Stimulated activated naive CD8-positive, alpha-beta T cell treated with anti-CD3 and anti-CD28 coated beads, Interleukin-15, Interleukin-2, amounts not matched to agents 100 ng/mL and 50 ng/mL, for 24 hours (primary cell): ENCODE measurements around the gene VAMP7.
"Not testable (repeated sequence)": the region's sequence is repeated elsewhere in the genome, so short reads cannot be mapped to it uniquely, and the experiment has no call there.

Source experiments
- H3K27ac Mint-ChIP-seq: one replicate; pipeline ENCODE4 v1.8.0; 2021; ENCODE audit warnings: mild to moderate bottlenecking, mixed read lengths
- H3K27me3 Mint-ChIP-seq: one replicate; pipeline ENCODE4 v1.8.0; 2021; ENCODE audit warnings: mixed read lengths
- H3K36me3 Mint-ChIP-seq: one replicate; pipeline ENCODE4 v1.8.0; 2021; ENCODE audit warnings: low read depth, mixed read lengths
- H3K4me1 Mint-ChIP-seq: one replicate; pipeline ENCODE4 v1.8.0; 2021; ENCODE audit warnings: low read depth, mixed read lengths
- H3K4me3 Mint-ChIP-seq: one replicate; pipeline ENCODE4 v1.8.0; 2021; ENCODE audit warnings: mild to moderate bottlenecking, mixed read lengths
- H3K9me3 Mint-ChIP-seq: one replicate; pipeline ENCODE4 v1.8.0; 2021; ENCODE audit warnings: mixed read lengths

VAMP7 gene

DNA sequence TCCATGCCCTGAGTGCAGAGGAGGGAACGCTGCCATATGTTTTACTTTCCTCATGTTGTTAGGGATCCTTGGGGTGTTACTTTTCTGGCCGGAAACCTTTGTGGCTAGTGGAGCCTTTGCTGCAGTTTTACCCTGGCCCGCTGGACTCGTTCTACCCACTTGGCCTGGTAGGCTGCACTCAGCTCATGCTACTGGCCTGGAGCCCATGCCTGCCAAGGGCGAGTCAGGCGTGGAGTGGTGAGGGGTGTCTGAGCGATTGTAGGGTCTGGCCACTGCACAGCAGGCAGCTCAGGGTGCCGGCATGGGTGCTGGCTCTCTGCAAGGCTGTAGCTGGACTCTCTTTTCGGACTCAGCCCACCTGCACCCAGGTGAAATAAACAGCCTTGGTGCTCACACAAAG, 75.0 kb downstream of the VAMP7 start:
- Mint-ChIP-seq H3K9me3 (no peaks in the 10 kb centered on the region), H3K4me3 (no peak overlapping the region), H3K27me3 (no peaks in the 10 kb centered on the region), H3K27ac (no peak overlapping the region), H3K36me3 (peaks cover 3% of the 10 kb centered on the region), H3K4me1 (no peaks in the 10 kb centered on the region)

DNA sequence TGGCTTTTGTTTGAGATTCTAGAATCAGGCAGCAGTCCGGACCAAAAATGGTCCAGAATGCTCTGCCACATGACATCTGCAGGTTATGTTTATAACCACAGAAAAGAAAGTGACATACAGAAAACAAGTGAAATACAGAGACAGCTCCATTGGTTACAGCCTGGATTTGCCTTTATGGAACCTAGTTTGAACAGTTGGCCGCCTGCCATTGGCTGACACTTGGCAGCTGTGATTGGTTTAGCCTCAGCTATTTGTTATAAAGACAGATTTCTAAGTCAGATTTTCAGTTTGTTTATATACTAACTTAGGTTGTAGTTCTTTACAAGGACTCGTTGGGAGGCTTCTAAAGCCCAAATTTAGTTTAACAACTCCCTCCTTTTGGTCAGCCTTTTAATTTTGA, 75.5 kb downstream of the VAMP7 start:
- Mint-ChIP-seq H3K9me3 (no peaks in the 10 kb centered on the region), H3K4me3 (no peak overlapping the region), H3K36me3 (peaks cover 3% of the 10 kb centered on the region), H3K4me1 (no peaks in the 10 kb centered on the region), H3K27ac (no peak overlapping the region), H3K27me3 (peaks cover 3% of the 10 kb centered on the region)

DNA sequence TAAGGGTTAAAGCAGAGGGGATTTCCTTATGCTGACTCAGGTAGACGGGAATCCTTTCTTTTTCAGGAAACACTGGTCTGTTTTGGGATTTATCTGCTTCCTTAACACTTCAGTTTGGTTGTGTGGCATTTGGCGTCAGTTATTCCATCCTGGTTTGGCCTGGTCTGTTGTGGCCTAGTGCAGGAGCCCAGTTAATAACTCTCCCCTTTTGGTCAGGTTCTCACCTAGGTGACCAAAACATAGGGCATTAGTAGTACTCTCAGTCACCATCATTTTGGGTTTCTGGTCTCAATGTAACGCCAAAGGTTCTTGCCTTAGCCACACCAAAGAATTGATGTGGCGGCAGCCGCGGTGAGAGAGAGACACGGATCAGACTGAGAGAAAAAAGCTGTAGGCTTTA, 76.7 kb downstream of the VAMP7 start:
- H3K9me3 Mint-ChIP-seq = no peaks in the 10 kb centered on the region
- peaks cover 3% of the 10 kb centered on the region for H3K36me3 Mint-ChIP-seq
- H3K27ac Mint-ChIP-seq = no peak overlapping the region
- H3K4me3 Mint-ChIP-seq = no peak overlapping the region
- no peaks in the 10 kb centered on the region for H3K4me1 Mint-ChIP-seq
- H3K27me3 Mint-ChIP-seq = peaks cover 6% of the 10 kb centered on the region

DNA sequence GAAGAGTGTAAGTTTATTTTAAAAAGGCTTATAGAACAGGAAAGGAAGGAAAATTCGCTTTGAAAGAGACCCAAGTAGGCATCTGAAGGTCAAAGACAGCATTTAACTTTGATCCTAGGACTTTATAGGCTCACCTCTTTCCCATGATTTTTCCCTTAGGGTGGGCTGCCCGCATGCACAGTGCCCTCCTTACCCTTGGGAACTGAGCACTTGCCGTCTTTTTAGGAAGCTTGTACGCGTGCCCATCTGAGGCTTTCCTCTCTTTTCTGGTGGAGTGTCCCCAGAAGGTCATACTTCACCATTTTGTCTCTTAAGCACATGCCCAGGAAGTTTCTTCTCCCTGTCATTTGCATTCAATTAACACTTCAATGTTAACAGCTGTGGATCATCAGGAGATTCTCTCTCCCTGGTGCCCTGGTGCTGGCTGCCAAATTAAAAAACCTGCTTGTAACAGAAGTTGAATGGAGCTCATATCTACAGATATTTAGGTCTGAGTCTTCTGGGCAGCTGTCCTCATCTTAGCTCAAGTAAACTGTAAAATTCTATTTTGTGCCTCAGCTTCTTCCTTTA, 78.0 kb downstream of the VAMP7 start:
- Mint-ChIP-seq H3K9me3 (peaks cover 6% of the 10 kb centered on the region), H3K27ac (no peak overlapping the region), H3K4me1 (no peaks in the 10 kb centered on the region), H3K27me3 (peaks cover 13% of the 10 kb centered on the region), H3K36me3 (peaks cover 3% of the 10 kb centered on the region), H3K4me3 (no peak overlapping the region)

DNA sequence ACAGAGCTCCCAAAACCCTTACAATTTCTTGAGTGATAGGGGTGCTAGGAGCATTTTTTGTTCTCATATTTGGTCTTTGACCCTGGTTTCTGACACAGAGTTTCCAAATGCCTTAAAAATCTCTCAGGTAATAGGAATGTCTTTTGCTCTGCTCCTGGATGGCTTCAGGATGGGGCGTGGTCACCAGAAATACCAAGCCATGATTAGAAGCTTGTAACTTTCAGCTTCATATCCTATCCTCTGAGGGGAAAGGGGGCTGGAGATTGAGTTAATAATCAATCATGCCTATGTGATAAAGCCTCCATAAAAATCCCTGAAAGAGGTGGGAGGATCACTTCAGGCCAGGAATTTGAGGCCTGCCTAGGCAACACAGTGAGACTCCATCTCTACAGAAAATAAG, 81.8 kb downstream of the VAMP7 start:
- Mint-ChIP-seq H3K27ac (no peak overlapping the region), H3K36me3 (no peaks in the 10 kb centered on the region), H3K9me3 (peaks cover 14% of the 10 kb centered on the region), H3K4me1 (peaks cover 3% of the 10 kb centered on the region), H3K4me3 (no peak overlapping the region), H3K27me3 (peaks cover 17% of the 10 kb centered on the region)

DNA sequence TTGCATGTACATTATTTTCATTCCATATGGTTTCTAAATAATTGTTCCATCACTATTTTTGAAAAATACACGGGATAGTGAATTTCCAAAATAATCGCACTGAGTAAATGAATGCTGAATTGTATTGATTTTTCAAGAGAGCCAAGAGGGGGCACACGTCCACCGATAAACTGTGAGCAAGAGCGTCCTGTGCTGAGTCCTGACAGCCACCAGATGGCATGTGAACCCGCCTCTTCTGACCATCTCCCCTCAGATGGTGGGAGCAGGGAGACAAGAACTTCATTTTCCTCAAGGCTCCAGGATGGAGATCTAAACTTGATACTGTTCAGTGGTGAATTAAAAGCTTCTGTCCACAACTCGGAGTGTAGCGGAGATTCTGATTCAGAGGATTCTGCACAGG, 85.7 kb downstream of the VAMP7 start:
- H3K4me3 Mint-ChIP-seq = no peak overlapping the region

DNA sequence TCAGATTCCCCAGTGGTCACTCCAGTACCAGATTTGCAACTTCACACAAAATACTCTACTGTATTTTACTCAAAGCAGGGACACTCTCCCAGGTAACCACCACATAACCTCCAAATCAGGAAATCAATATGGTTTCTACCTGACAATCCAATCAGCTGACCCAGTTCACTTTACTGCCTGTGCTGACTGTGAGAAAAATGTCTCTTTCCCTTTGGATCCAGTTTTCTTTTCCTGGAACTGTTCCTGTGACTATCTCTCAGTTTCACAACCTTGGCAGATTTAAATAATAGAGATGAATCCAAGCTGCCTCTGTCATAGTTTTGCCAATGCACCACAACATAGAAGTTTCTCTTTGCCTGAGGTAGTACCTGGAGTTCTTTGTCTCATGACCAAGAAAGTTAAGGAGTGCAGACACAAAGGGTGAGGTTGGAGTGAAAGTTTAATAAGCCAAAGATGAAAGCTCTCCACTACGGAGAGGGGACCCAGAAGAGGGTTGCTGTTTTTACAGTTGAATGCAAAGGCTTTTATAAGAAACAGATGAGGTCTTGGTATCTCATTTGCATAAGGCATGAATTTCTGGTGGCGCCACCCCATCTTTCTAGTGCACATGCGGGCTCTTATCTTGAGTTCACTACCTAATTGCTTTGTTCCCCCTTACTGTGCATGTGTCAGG, 86.6 kb downstream of the VAMP7 start:
- Mint-ChIP-seq H3K27ac (no peak overlapping the region), H3K4me1 (peaks cover 10% of the 10 kb centered on the region), H3K27me3 (peaks cover 17% of the 10 kb centered on the region), H3K4me3 (no peak overlapping the region), H3K36me3 (no peaks in the 10 kb centered on the region), H3K9me3 (peaks cover 32% of the 10 kb centered on the region)

More for the DNA sequence above, 85.7 kb downstream of the VAMP7 start:
- no peak overlapping the region for H3K27ac Mint-ChIP-seq
- peaks cover 32% of the 10 kb centered on the region for H3K9me3 Mint-ChIP-seq
- H3K27me3 Mint-ChIP-seq = peaks cover 18% of the 10 kb centered on the region
- H3K4me1 Mint-ChIP-seq = peaks cover 10% of the 10 kb centered on the region
- no peaks in the 10 kb centered on the region for H3K36me3 Mint-ChIP-seq

DNA sequence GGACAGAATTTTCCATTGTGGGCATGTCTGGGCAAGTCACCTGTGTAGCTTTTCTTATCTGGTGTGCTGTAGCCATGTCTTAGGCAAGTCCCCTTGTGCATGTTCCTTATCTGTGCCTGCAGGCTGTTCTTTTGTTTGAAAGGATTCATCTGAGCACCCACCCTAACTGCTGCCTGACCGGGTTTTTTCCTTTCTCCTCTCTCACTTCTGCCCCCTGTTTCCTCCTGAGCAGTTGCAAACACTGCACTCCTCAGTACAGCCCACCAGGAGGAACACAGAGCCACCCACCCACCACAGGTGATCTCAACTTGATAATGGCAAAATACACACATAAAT, 87.1 kb downstream of the VAMP7 start:
- no peaks in the 10 kb centered on the region for H3K36me3 Mint-ChIP-seq
- no peak overlapping the region for H3K27ac Mint-ChIP-seq
- peaks cover 17% of the 10 kb centered on the region for H3K27me3 Mint-ChIP-seq
- peaks cover 32% of the 10 kb centered on the region for H3K9me3 Mint-ChIP-seq
- H3K4me3 Mint-ChIP-seq = no peak overlapping the region
- H3K4me1 Mint-ChIP-seq = peaks cover 10% of the 10 kb centered on the region

DNA sequence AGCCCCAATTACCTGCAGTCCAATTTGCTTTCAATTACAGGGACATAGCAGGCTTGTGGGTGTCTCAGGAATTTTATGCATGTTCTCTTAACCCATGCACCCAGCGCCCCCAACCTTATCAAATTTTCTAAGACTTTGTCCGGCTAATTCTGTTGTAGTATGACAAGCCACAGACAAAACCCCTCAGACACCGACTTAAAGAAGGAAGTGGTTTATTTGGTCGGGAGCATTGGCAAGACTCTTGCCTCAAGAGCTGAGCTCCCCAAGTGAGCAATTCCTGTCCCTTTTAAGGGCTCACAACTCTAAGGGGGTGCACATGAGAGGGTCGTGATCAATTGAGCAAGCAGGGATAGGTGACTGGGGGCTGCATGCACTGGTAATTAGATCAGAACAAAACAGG, 87.6 kb downstream of the VAMP7 start:
- no peak overlapping the region for H3K27ac Mint-ChIP-seq
- H3K27me3 Mint-ChIP-seq = peaks cover 13% of the 10 kb centered on the region
- peaks cover 10% of the 10 kb centered on the region for H3K4me1 Mint-ChIP-seq
- H3K36me3 Mint-ChIP-seq = no peaks in the 10 kb centered on the region
- H3K4me3 Mint-ChIP-seq = no peak overlapping the region
- peaks cover 29% of the 10 kb centered on the region for H3K9me3 Mint-ChIP-seq

DNA sequence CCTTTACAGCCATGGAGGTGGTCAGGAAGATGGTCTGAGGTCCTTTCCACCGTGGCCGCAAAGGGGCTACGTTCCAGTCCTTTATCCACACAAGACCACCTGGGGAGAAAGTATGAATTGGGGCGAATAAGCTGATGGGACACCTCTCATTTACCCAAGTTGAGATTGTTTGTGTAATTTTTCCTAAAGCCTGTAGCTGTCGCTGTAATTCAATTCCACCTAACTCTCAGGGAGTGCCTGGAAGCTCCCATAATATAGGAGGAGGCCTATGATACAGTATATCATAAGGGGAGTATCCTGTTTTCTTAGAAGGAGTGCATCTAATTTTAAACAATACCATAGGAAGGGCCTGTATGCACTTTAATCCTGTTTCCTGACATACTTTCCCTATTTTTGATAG, 90.5 kb downstream of the VAMP7 start:
- not testable (repeated sequence) for H3K4me3 Mint-ChIP-seq, H3K4me1 Mint-ChIP-seq, H3K36me3 Mint-ChIP-seq, H3K27ac Mint-ChIP-seq
- Mint-ChIP-seq H3K27me3 (peaks cover 10% of the 10 kb centered on the region), H3K9me3 (peaks cover 18% of the 10 kb centered on the region)

DNA sequence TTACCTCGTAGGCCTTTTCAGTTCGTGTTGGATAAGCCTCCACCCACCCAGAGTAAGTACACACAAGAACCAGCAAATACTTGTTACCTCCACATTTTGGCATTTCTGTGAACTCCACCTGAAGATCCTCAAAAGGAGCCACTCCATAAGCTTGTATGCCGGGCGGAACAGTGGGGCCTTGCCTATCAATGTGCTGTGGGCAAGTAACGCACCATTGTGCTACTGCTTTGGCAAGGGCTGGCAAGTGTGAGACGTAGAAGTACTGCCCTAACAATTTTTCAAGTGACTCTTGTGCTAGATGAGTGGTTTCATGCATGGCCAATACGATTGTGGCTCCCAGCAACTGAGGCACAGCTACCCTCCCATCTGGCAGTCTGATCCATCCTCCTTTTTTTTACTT, 91.1 kb downstream of the VAMP7 start:
- H3K4me1 Mint-ChIP-seq, H3K36me3 Mint-ChIP-seq, H3K27ac Mint-ChIP-seq, H3K27me3 Mint-ChIP-seq, H3K4me3 Mint-ChIP-seq: not testable (repeated sequence)
- H3K9me3 Mint-ChIP-seq = peaks cover 18% of the 10 kb centered on the region

DNA sequence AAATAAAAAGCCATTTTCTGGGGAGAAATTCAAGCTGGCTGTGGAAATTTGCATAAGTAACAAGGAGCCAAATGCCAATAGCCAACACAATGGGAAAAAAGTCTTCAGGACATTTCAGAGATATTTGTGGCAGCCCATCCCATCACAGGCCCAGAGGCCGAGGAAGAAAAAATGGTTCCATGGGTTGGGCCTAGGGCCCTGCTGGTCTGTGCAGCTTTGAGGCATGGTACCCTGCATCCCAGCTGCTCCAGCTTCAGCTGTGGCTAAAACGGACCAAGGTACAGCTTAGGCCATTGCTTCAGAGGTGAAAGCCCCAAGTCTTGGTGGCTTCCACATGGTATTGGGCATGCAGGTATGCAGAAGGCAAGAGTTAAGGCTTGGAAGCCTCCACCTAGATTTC, 102.2 kb downstream of the VAMP7 start:
- H3K27ac Mint-ChIP-seq = no peak overlapping the region
- peaks cover 7% of the 10 kb centered on the region for H3K9me3 Mint-ChIP-seq
- H3K36me3 Mint-ChIP-seq = no peaks in the 10 kb centered on the region
- no peaks in the 10 kb centered on the region for H3K4me1 Mint-ChIP-seq
- H3K4me3 Mint-ChIP-seq = no peak overlapping the region
- no peaks in the 10 kb centered on the region for H3K27me3 Mint-ChIP-seq

DNA sequence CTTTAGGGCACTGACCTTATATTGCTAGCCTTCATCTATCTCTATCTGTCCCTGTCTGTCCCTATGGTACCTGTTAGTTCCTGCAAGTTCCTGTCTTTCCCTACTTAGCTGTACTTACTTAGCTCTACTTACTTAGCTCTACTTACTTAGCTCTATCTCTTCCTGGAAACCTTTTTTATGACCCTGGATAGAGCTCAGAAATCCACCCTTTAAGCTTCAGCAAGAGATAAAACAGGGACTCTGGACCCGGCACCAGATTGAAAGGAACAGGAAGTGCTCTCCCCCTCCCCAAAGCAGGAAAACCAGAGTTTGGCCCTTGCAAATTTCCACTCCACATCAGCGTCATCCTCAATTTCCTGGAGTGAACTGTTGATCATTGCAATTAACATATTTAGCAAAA, 104.1 kb downstream of the VAMP7 start:
- peaks cover 7% of the 10 kb centered on the region for H3K9me3 Mint-ChIP-seq
- no peak overlapping the region for H3K27ac Mint-ChIP-seq
- no peaks in the 10 kb centered on the region for H3K4me1 Mint-ChIP-seq
- H3K27me3 Mint-ChIP-seq = no peaks in the 10 kb centered on the region
- H3K4me3 Mint-ChIP-seq = no peak overlapping the region
- no peaks in the 10 kb centered on the region for H3K36me3 Mint-ChIP-seq

DNA sequence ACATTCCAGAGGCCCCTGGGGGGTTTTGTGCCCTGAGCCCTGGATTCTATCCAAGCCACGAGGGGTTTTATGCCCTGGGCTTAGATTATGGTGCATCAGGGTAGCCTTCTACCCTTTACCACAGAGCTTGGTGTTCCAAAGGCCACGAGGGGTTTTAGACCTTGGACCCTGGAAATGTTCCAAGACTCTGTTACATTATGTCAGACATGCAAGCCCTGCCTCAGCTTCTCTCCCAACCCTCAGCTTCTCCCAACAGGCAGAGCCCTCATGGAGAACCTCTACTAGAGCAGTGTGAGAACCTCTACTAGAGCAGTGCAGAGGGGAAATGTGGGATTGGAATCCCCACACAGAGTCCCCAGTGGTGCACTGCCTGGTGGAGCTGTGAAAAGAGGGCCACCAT, 105.8 kb downstream of the VAMP7 start:
- not testable (repeated sequence) for H3K36me3 Mint-ChIP-seq, H3K27ac Mint-ChIP-seq, H3K4me1 Mint-ChIP-seq, H3K4me3 Mint-ChIP-seq, H3K9me3 Mint-ChIP-seq, H3K27me3 Mint-ChIP-seq

DNA sequence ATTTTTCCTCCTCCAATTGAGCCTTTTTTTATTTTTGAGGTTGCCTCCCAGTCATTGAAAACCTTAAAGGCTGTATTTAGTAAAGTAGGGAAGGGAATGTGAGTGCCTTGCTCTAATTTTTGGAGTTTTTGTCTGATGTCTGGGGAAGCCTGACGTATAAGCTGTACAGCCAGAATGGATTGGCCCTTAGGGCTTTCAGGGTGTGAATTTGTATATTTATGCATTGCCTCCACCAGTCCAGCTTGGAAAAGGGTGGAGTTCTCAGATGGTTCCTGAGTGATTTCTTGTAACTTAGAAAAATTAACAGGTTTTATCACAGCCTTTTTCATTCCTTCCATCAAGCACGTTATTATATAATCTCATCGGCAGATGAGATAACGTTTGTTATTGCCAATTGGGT, 107.7 kb downstream of the VAMP7 start:
- no peaks in the 10 kb centered on the region for H3K9me3 Mint-ChIP-seq
- no peaks in the 10 kb centered on the region for H3K27me3 Mint-ChIP-seq
- H3K4me1 Mint-ChIP-seq = no peaks in the 10 kb centered on the region
- no peak overlapping the region for H3K4me3 Mint-ChIP-seq
- H3K36me3 Mint-ChIP-seq = no peaks in the 10 kb centered on the region
- H3K27ac Mint-ChIP-seq = no peak overlapping the region
